Glomerular visceral epithelial cell (primary cell): ENCODE results near the gene GPR152.
A peak's percentile ranks its signal among the peaks of the same experiment; 100 is the strongest.
"Not testable (repeated sequence)": the region's sequence is repeated elsewhere in the genome, so short reads cannot be mapped to it uniquely, and the experiment has no call there.

ENCODE experiments used
- DNase-seq: peaks from one replicate; pipeline ENCODE4 v3.0.0-alpha.2; 2016; ENCODE audit errors: extremely low spot score

GPR152 gene

DNA sequence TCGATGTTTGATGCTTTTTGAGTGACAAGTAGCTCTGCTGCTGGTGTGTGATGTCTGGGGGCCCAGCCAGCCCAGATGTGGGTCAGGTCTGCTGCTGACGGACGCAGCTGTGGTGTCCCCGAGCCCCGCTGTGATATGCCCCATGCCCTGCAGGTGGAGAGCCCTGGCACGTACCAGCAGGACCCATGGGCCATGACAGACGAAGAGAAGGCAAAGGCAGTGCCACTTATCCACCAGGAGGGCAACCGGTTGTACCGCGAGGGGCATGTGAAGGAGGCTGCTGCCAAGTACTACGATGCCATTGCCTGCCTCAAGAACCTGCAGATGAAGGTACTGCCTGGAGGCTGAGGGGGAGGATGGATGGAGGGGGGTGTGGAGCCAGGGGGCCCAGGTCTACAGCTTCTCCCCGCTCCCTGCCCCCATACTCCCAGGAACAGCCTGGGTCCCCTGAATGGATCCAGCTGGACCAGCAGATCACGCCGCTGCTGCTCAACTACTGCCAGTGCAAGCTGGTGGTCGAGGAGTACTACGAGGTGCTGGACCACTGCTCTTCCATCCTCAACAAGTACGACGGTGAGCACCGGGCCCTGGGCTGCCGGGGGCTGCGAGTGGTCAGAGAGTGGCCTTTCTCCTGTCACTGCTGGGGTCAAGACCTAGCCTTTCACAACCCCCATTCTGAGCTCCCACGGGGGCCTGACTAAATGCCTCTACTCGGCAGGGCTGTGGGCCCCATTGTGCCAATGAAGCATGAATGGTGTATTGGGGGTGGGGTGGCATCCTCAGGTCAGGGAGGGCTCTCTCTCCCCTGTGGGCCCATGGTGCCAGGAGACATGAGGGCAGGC, 37.6 kb upstream of the GPR152 start:
- DNase-seq, result no peak

DNA sequence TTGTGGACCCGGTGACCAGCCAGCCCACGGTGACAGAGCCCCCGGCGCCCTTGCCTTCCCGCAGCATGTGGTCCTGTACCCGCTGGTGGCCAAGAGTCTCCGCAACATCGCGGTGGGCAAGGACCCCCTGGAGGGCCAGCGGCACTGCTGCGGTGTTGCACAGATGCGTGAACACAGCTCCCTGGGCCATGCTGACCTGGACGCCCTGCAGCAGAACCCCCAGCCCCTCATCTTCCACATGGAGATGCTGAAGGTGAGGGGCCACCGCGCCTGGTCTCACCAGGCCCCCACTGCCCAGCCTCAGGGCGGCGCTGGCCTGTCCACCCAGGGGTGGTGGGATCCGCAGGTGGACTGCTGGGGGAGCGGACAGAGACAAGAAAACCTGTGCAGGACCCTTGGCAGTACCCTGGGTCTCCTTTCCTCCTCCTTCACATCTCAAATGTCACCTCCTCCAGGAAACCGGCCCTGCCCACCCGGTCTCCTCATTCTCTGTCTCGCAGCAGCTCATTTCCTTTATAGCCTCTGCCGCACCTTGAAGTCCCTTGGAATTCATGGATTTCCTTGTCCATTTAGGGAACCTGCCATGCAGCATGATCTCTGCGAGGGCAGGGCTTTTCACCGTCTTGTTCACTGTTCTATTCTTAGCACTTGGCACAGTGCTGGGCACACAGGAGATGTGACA, 36.8 kb upstream of the GPR152 start:
- DNase-seq, result no peak

DNA sequence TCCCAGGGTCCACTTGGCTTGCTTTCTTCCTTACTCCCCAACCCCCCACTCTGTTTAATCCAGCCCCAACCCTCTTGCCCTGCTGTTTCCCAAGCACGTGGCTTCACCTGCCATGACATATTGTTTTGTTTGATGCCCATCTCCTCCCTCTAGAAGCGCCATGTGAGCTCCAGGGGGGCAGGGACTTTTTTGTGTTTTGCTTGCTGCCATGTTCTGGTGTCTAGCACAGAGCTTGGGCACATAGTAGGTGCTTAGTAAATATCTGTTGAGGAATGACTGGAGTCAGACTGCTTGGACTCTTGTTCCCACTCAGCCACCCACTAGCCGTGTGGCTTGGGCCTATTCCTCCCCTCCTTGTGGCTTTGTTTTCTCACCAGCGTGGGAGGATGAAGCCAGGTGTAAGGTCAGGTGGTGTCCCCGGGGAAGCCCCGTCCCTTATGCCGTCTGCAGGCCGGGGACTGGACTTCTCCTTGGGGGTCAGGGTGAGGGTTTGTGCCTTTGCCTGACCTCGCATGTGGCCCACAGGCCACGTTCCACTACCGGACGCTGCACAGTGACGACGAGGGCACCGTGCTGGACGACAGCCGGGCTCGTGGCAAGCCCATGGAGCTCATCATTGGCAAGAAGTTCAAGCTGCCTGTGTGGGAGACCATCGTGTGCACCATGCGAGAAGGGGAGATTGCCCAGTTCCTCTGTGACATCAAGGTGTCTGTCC, 34.1 kb upstream of the GPR152 start:
- no peak for DNase-seq

DNA sequence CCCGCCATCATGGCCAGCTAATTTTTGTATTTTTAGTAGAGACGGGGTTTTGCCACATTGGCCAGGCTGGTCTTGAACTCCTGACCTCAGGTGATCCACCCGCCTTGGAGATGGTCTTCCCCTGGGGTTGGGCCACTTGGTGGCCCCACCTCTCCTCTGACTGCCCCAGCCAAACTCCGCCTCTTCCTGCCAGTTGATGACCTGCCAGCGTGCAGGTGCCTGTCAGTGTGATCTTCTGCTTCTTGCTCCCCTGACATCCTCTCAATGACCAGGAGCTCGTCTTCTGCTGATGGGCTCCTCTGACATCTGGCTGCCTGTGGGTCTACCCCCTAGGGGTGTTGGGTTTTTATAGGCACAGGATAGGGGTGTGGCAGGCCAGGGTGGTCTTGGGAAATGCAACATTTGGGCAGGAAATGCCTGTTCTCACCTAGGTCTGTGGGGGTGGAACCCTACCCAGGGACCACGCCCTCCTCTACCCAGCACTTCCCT, 33.4 kb upstream of the GPR152 start:
- DNase-seq, result not testable (repeated sequence)

- no peak for DNase-seq
Observed at GRCh38 chr11:67484847-67485311, 32.4 kb upstream of the GPR152 start.

DNA sequence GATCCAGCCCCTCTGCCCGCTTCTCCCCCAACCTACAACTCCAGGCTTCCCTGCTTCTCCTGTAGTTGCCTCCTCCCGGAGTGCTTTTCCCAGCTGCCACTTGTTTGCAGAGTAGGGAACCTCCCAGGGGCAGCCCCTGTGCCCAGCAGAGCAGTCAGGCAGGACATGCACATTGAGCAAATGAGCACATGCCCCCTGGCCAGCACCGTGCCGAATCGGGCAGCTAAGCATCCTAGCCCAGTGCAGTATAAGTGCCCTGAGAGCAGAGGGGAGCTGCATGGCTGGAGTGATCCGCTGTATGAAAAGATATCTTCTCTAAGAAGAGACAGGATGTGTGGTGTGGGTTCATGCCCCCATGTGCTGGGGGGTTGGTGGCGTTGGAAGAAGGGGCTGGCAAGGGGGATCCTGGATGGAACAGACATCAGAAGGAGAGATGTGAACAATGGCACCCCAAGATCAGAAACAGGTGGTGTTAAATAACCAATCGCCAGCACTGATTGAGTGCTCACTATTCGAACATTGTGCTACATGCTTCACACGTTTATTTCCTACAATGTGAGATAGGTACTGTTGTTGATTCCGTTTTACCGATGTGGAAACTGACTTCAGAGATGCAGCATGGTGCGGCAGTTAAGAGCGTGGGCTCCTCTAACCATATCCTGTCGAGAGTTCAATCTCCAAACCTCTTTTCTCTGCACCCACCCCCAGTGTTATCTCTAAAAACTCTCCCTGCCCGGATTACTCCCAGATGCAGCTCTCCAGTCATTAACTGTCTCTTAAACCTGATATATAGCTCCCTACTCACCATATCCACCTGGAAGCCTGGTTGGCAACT, 31.5 kb upstream of the GPR152 start:
- DNase-seq, result no peak

DNA sequence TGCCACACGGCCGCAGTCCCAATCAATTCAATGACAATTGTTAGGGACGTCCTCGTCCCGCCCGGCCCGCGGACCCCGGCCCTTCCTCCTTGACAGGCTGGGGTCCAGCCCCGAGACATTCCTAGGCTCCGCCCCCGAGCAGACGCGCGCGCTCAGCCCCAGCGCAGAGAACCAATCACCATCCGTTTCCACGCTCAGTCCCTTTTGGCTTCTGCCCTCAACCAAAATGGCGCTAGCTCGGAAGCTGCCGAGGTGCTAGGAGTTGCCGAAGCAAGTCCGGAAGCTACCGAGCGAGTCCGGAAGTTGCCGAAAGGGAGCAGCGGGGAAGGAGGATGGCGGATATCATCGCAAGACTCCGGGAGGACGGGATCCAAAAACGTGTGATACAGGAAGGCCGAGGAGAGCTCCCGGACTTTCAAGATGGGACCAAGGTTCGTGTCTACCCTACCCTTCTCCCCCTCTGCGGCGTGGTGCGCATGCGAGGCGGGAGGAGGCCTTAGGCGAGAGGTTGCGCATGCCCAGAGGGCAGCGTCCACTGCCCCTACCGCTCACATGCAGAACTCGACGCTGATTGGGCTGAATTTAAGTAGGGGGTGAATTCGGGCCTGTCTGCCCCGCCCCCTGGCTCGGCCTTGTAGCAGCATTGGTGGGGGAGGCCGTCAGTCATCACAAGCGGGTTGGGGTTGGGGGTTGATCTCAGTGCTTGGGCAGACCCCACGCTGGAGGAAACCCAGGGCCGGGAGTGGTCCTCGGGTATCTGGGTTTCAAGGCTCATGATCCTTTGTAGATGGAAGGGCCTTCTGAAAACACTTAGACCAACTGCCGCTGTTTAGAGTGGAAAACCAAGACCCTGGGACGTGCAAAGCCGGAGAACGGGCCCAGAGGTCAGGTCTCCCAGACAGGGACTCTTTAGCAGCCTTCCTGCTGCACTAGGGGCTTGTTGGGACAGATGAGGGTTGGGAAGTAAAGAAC, 30.6 kb upstream of the GPR152 start, which contains the start of gene AIP:
TSS of gene AIP (plus strand) at position 200 of the 972 bp plus-strand sequence. CDS start at position 333, 133 bp downstream.
- DNase-seq, result peak; percentile 96

DNA sequence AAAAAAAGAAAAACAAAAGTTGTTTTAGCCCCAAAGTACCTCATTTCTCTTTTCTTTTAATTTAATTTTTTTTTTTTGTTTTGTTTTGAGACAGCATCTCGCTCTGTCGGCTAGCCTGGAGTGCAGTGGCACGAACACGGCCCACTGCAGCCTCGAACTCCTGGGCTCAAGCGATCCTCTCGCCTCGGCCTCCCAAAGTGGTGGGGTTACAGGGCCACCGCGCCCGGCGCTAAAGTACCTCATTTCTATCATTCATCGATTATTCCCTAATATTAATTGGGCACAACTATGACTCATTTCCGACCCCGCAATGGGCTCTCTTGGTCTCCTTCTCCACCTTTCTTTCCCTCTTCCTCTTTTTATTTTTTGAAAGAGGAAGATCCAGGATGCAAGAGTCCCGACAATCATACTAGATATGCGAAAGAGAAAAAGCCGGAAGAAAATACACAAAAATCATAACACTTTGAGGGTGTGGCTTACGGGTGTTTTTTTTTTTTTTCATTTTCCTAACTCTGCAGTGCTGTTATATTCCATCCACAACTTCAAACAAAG, 29.8 kb upstream of the GPR152 start:
- DNase-seq, result no peak

- DNase-seq, result not testable (repeated sequence)
Observed at GRCh38 chr11:67477344-67478050, 25.0 kb upstream of the GPR152 start.

GRCh38 chr11:67476692-67477091, 24.2 kb upstream of the GPR152 start:
- not testable (repeated sequence) for DNase-seq

DNA sequence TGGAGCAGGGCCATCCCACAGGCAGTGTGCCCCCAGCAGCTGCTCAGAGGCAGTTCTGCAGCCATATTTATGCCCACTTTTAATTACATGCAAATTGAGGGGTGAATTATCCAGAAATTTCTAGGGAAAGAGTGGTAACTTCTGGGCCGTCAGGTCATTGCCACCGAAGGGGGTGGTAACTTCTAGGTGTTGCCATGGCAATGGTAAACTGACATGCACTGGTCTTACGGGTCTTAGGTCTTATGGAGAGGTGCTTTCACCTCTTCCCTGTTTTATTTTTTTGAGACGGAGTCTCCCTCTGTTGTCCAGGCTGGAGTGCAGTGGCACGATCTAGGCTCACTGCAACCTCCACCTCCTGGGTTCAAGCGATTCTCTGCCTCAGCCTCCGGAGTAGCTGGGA, 20.4 kb upstream of the GPR152 start:
- no peak for DNase-seq

DNA sequence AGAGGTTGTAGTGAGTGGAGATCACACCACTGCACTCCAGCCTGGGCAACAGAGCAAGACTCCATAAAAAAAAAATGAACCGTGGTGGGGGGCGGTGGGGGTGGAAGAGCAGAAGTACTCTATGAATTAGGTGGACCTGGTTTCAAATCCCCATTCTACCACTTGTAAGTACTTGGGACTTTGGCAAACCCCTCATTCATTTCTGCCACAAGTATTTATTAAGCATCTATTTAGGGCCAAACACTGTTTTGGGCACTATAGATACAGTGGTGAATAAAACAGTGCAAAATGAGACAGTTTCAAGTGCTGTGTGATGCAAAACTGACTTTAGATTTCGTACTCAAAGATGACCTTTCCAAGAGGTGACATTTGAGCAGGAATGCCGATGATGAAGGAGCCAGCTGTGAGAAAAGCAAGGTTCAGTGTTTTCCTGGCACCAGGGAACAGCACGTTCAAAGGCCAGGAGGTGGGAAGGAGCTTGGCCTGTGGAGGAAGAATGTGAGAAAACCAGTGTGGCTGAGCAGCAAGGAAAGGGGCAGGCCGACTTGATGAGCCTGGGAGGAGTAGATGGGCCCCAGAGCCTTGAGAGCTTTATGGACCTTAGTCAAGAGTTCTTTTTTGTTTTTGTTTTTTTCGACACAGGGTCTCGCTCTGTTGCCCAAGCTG, 17.9 kb upstream of the GPR152 start:
- no peak for DNase-seq

GRCh38 chr11:67469508-67469811, 16.9 kb upstream of the GPR152 start:
- no peak for DNase-seq

DNA sequence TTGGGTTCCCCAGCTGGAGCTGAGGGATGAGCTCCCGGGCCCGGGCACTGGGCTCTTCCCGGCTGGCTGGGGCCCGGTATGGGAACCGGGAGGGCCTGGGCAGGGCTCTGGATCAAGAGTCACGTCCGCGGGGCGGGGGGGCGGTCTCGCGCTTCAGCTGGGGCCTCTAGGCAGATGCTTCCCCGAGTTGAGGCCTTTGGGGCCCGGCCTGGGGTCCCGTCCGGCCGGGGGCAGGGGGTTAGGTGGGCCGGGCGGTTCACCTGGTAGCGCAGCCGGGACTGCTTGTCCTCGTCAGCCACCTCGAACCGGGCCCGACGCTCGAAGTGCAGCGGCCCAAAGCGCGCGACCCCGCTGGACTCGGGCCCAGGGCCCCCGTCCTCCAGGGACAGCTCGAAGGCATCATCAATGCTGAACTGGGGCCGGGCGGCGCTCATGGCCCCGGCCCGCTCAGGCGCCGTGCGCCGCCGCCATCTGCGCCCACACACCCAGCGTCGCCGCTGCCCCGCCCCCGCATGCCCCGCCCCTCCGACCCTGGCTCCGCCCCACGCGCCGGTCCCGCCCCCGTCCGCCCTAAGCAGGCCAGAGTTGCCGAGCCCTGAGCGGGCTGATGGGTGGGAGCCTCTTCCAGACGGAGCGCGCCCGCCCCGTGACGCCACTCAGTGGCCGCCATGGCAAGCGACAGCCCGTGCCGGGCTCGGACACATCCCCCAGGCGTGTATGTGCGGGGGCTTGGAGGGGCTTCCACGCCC, 16.4 kb upstream of the GPR152 start, which contains the start of gene TMEM134:
TSS of gene TMEM134 (minus strand) at position 493 of the 749 bp plus-strand sequence. CDS start at position 434, 59 bp downstream.
- peak; percentile 92 for DNase-seq

- DNase-seq, result no peak
Observed at GRCh38 chr11:67468456-67468758, 15.9 kb upstream of the GPR152 start.

GRCh38 chr11:67468056-67468455, 15.5 kb upstream of the GPR152 start:
- DNase-seq, result no peak

DNA sequence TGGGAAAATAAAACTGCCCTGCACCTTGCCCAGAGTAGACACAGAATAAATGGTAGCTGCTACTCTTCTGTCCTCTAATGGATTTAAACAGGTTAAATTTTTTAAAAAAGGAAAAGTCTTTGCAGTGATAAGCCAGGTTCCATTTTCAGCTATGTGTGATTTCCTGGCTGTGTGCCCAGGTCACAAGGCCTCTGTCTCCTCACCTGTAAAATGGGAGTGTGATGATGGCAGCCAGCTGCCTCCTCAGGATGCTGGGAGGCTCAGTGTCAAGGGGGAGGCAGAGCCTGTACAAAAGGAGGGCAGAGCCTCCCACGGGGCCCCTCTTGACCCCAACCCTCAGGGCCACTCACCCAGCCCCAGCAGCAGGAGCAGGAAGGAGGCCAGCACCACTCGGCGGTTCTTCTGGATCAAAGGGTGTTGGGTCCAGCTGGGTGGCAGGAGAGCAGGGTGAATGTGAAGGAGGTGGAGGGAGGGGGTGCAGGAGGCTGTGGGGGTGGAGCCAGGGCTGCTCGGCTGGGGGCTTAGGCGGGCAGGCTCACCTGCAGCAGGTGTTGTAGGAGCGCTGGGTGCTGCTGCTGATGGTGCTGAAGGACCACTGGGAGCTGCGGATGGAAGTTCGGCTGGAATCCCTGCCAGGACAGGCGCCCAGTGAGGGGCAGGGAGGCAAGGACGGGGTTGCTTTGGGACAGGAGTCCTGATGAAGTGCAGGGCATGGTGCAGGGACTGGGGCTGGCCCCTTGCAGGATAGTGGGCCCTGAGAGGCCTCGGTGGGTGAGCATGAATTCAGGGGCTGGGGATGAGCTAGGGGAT, 14.6 kb upstream of the GPR152 start:
- no peak for DNase-seq
